Stimulated activated CD4-positive, alpha-beta T cell treated with anti-CD3 and anti-CD28 coated beads, Interleukin-4, amount 100 ng/mL, for 24 hours (primary cell): ENCODE measurements around the gene KLF17.

Experiments
- DNase-seq: peaks from one replicate; pipeline ENCODE4 v3.0.0-alpha.2; 2020

The KLF17 gene

GRCh38 chr1:44157903-44158302, 39.3 kb downstream of the KLF17 start:
- no peak for DNase-seq

DNA sequence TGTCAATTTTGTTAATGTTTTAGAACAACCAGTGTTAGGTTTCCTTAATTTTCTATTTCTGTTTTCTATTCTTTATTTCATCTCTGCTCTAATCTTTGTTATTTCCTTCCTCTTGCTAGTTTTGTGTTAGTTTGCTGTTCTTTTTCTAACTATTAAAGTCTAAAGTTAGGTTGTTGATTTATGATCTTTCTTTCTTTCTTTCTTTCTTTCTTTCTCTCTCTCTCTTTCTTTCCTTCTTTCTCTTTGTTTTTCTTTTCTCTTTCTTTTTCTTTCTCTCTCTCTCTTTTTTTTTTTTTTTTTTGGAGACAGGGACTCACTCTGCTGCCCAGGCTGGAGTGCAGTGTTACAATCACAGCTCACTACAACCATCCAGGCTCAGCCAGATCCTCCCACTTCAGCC, 40.2 kb downstream of the KLF17 start:
- no peak for DNase-seq

GRCh38 chr1:44161546-44161945, 42.9 kb downstream of the KLF17 start:
- no peak for DNase-seq

DNA sequence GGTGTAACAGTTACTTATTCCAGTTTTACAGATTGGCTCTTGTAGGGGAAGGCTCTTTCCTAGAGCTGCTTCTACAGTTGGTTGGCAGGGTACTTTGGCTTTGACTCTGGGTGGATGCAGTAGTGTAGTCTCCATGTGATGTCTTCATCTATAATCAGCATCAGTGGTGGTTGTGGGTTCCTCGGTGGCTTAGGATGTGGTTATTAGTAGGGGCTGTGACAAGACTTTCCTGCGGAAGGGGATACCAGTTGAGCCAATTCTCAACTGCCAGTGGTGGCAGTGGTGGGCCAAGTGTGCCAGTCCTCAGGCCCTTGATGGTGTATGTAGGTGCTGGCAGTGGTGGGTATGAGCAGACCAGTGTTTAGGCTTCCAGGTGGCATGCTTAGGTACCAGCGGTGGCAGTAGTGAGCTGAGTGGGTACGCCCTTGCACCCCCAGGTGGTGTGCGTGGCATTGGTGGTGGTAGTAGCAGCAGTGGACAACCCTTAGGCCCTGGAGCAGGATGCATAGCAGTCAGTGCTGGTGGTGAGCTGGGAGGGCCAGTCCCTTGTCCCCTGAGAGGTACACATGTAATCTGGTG, 50.0 kb downstream of the KLF17 start:
- no peak for DNase-seq

DNA sequence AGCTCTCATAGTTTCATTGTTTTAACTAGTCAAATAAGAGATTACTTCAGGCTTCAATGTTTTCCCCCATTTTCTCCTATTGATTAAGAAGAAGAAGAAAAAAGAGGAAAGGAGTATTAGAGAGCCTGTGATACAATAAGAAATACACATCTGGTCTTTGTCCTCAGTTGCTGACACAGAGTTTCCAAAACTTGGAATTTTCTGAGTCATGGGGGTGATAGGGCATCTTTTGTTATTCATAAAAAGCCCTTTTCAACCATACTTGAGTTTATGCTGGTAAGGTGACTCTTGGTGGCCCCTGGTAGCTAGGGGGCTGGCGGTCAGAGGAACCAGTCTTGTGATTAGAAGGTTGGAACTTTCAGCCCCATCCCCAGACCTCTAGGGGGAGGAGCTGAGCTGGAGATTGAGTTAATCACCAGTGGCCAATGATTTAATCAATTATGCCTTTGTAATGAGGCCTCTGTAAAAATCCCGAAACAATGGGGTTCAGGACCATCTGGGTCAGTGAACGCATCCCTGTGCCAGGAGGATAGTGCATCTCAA, 51.7 kb downstream of the KLF17 start:
- DNase-seq = no peak

GRCh38 chr1:44174630-44175029, 56.0 kb downstream of the KLF17 start:
- no peak for DNase-seq
